DND-41 (cell line): ENCODE data around the gene NAP1L5.

Source experiments
- ATAC-seq: fragments of 200-7000 bp; cut with Tn5 transposase; 3 replicates; pipeline ENCODE4 v1.9.1; 2021; ENCODE audit warnings: low read depth; ENCODE audit not compliant: insufficient read depth
- DNase-seq: peaks from one replicate; pipeline ENCODE4 v3.0.0-alpha.2; 2020
- H2AFZ ChIP-seq: 2 replicates; pipeline ENCODE4 v1.6.0; 2012; ENCODE audit warnings: low read depth, low read length
- H3K27ac ChIP-seq: 2 replicates; pipeline ENCODE4 v1.5.1; 2012; ENCODE audit warnings: low read length, inconsistent platforms
- H3K27me3 ChIP-seq: fragments of 200-600 bp; sonication (generic); 2 replicates; pipeline ENCODE4 v1.6.0; 2012; ENCODE audit warnings: low read length, mild to moderate bottlenecking, inconsistent platforms; ENCODE audit not compliant: insufficient read depth, poor library complexity
- H3K36me3 ChIP-seq: 2 replicates; pipeline ENCODE4 v1.5.1; 2012; ENCODE audit warnings: low read length, inconsistent platforms; ENCODE audit not compliant: insufficient read depth
- H3K4me1 ChIP-seq: 2 replicates; pipeline ENCODE4 v1.5.1; 2012; ENCODE audit warnings: mild to moderate bottlenecking, low read length; ENCODE audit not compliant: insufficient read depth
- H3K4me2 ChIP-seq: 2 replicates; pipeline ENCODE4 v1.6.0; 2012; ENCODE audit warnings: mild to moderate bottlenecking, moderate library complexity, low read length, inconsistent platforms; ENCODE audit not compliant: insufficient read depth
- H3K4me3 ChIP-seq, 2 experiments: fragments of 200-600 bp in 1 of 2; shearing (Covaris generic) in 1 of 2; 2 replicates each; pipeline ENCODE4 v1.5.1; 2012 to 2016; ENCODE audit warnings: inconsistent platforms in 2 of 2, low read length in 2 of 2, mild to moderate bottlenecking in 2 of 2, low read depth in 1 of 2, moderate library complexity in 1 of 2
- H3K79me2 ChIP-seq: 2 replicates; pipeline ENCODE4 v1.6.0; 2012; ENCODE audit warnings: low read length, inconsistent platforms; ENCODE audit not compliant: insufficient read depth
- H3K9ac ChIP-seq: 2 replicates; pipeline ENCODE4 v1.6.0; 2012; ENCODE audit warnings: low read depth, mild to moderate bottlenecking, inconsistent platforms, low read length, moderate library complexity
- H3K9me3 ChIP-seq: 2 replicates; pipeline ENCODE4 v1.5.1; 2012; ENCODE audit warnings: low read length, moderate library complexity, mild to moderate bottlenecking, inconsistent platforms; ENCODE audit not compliant: insufficient read depth, severe bottlenecking
- H4K20me1 ChIP-seq: 2 replicates; pipeline ENCODE4 v1.6.0; 2012; ENCODE audit warnings: low read length; ENCODE audit not compliant: insufficient read depth
- EZH2 ChIP-seq: IDR thresholded peaks from 3 replicates; pipeline ENCODE4 v1.6.1; 2012; ENCODE audit warnings: borderline replicate concordance, low read depth, mild to moderate bottlenecking, moderate library complexity, low read length, inconsistent platforms; ENCODE audit not compliant: severe bottlenecking
- TF ChIP-seq, protein P1 (sequence below): IDR thresholded peaks from 2 replicates; pipeline ENCODE4 v1.5.1; 2012; ENCODE audit warnings: borderline replicate concordance, low read length, moderate library complexity, mild to moderate bottlenecking; ENCODE audit not compliant: poor library complexity, severe bottlenecking; ENCODE audit errors: extremely low read depth

Gene NAP1L5

DNA sequence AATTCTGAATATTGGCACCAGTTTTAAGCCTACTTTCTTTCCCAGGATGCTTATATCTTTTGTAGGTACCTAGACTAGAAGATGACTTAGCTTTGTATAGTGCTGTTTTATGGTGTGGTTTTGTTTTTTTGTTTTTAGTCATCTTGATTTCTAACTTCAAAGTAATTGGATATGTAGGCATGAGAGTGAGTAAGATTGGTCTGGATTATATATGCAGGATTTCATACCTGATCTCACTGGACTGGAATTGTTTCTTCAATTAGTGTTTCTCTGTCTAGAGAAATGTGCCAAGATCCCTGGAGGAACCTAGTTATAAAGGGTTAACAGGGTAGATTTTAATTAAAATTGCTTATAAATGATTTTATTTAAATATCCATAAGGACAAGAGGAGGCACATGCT is 23.1 kb downstream of the NAP1L5 start:
- no peak overlapping the region for H3K9ac ChIP-seq
- H3K27me3 ChIP-seq = no peaks in the 10 kb centered on the region
- no peaks in the 10 kb centered on the region for H3K4me1 ChIP-seq
- H3K79me2 ChIP-seq = no peaks in the 10 kb centered on the region
- H4K20me1 ChIP-seq = no peaks in the 10 kb centered on the region
- no peak overlapping the region for H3K27ac ChIP-seq
- no peak overlapping the region for H2AFZ ChIP-seq
- H3K4me2 ChIP-seq = no peak overlapping the region
- peaks cover 42% of the 10 kb centered on the region for H3K36me3 ChIP-seq
- no peak for TF ChIP-seq EZH2
- no peak overlapping the region for H3K4me3 ChIP-seq
- H3K9me3 ChIP-seq = no peaks in the 10 kb centered on the region
- ATAC-seq (no peak), DNase-seq (no peak)

GRCh38 chr4:88673886-88674285 is 23.7 kb downstream of the NAP1L5 start:
- Histone ChIP-seq H3K27me3 (no peaks in the 10 kb centered on the region), H3K27ac (no peak overlapping the region), H2AFZ (no peak overlapping the region), H3K4me2 (no peak overlapping the region), H3K79me2 (no peaks in the 10 kb centered on the region), H3K4me1 (no peaks in the 10 kb centered on the region), H3K4me3 (no peak overlapping the region), H3K36me3 (peaks cover 40% of the 10 kb centered on the region), H3K9me3 (no peaks in the 10 kb centered on the region), H3K9ac (no peak overlapping the region), H4K20me1 (no peaks in the 10 kb centered on the region)
- ATAC-seq (no peak), DNase-seq (no peak)
- no peak for TF ChIP-seq EZH2
- TF ChIP-seq, protein P1, sequence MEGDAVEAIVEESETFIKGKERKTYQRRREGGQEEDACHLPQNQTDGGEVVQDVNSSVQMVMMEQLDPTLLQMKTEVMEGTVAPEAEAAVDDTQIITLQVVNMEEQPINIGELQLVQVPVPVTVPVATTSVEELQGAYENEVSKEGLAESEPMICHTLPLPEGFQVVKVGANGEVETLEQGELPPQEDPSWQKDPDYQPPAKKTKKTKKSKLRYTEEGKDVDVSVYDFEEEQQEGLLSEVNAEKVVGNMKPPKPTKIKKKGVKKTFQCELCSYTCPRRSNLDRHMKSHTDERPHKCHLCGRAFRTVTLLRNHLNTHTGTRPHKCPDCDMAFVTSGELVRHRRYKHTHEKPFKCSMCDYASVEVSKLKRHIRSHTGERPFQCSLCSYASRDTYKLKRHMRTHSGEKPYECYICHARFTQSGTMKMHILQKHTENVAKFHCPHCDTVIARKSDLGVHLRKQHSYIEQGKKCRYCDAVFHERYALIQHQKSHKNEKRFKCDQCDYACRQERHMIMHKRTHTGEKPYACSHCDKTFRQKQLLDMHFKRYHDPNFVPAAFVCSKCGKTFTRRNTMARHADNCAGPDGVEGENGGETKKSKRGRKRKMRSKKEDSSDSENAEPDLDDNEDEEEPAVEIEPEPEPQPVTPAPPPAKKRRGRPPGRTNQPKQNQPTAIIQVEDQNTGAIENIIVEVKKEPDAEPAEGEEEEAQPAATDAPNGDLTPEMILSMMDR = no peak

- no peak overlapping the region for H3K9ac ChIP-seq
- no peak overlapping the region for H2AFZ ChIP-seq
- ATAC-seq (peak; percentile 70), DNase-seq (peak; percentile 23)
- no peaks in the 10 kb centered on the region for H3K4me1 ChIP-seq
- H4K20me1 ChIP-seq = no peaks in the 10 kb centered on the region
- no peak overlapping the region for H3K27ac ChIP-seq
- H3K27me3 ChIP-seq = no peaks in the 10 kb centered on the region
- H3K4me2 ChIP-seq = no peak overlapping the region
- H3K9me3 ChIP-seq = no peaks in the 10 kb centered on the region
- no peaks in the 10 kb centered on the region for H3K79me2 ChIP-seq
- TF ChIP-seq, protein P1 = peak; percentile 69
- TF ChIP-seq EZH2 = no peak
- H3K4me3 ChIP-seq = no peak overlapping the region
- H3K36me3 ChIP-seq = peaks cover 39% of the 10 kb centered on the region
These were observed 24.6 kb downstream of the NAP1L5 start for GRCh38 chr4:88672987-88673386.

GRCh38 chr4:88661739-88662138 is 35.9 kb downstream of the NAP1L5 start:
- H2AFZ ChIP-seq = no peak overlapping the region
- H3K4me2 ChIP-seq = no peak overlapping the region
- no peak overlapping the region for H3K4me3 ChIP-seq
- TF ChIP-seq, protein P1 = no peak
- no peak for TF ChIP-seq EZH2
- H3K4me1 ChIP-seq = no peaks in the 10 kb centered on the region
- no peak for DNase-seq
- peaks cover 11% of the 10 kb centered on the region for H3K36me3 ChIP-seq
- H3K27ac ChIP-seq = no peak overlapping the region
- H4K20me1 ChIP-seq = no peaks in the 10 kb centered on the region
- H3K27me3 ChIP-seq = no peaks in the 10 kb centered on the region
- H3K9me3 ChIP-seq = no peaks in the 10 kb centered on the region
- H3K9ac ChIP-seq = no peak overlapping the region
- ATAC-seq = no peak
- H3K79me2 ChIP-seq = no peaks in the 10 kb centered on the region
